GM18873 (cell line): Measurements from ENCODE around the gene UQCC2.

Source experiments
- ATAC-seq: cut with Tn5 transposase; IDR thresholded peaks from one replicate; pipeline ENCODE4 v1.9.1; 2021; ENCODE audit warnings: mild to moderate bottlenecking, moderate library complexity, moderate number of reproducible peaks; ENCODE audit not compliant: unreplicated experiment, low FRiP score

UQCC2 gene

DNA sequence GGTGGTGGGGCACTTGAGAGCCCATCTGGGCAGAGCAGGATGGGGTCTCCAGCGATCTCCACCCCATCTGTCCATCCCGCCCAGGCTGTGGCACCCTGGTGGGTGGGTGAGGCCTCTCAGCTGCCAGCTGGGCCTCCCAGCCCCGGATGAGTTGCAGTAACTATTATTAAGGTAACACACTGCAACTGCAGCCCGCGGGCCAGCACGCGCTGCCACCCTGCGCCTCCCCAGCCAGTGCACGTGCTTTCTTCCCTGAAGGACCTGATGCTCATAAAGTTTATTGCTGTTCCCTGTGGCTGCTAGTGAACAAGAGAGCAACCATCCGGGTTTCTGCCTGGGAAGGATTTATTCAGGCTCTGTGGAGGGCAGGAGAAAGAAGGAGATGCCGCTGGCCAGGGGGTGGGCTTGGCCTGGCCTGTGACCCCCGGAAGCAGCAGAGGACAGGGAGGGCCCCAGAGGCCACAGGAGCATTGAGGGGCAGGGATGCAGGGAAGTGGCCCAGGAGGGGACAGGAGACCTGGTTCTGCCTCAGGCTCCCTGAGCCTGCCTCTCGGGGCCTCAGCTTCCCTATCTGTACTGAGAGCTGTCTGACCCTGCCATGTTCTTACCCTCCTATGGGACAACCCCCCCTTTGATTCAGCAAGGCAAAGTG is 33.5 kb upstream of the UQCC2 start:
- ATAC-seq, result no peak

DNA sequence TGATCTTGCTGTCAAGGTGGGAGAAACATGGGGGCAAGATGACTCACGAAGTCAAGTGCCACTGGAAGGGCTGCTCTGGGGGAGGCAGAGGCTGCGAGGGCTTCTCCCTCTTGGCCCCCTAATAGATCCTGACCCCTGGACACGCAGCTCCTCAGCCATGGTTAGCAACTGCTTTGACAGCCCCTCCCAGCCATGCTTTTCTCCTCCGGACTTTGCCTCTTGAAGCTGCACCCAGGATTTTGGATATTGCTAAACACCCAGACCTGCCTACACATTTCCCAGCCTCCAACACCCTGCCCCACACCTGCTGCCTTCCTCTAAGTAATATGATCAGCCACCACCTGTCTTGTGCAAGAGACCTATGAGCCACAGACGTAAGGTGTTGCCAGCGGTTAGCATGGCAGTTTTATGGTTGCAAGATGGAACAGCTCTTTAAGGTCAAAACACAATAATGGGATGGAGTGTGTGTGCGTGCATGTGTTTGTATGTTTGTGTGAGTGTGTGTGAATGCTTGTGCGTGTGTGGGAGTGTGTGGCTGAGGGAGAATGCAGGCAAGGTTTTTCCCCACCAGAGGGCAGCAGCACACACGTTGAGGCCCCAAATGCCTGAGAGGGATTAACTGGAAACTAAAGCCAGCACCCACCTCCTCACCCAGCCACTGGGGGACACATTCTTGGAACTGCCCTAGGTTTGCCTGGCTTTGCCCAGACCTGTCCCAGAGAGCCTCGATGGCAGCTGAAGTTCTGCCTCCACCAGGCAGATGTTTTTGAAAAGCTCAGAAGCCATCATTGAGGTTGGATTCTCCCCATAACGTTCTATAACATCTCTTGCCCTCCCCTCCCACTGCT is 32.7 kb upstream of the UQCC2 start:
- no peak for ATAC-seq

- ATAC-seq, result no peak
These were observed 31.3 kb upstream of the UQCC2 start for GRCh38 chr6:33742837-33743236.

- ATAC-seq, result no peak
These were observed 30.6 kb upstream of the UQCC2 start for GRCh38 chr6:33742092-33742491.

- no peak for ATAC-seq
These were observed 29.3 kb upstream of the UQCC2 start for GRCh38 chr6:33740794-33741193.

GRCh38 chr6:33740204-33740608 is 28.7 kb upstream of the UQCC2 start:
- no peak for ATAC-seq

DNA sequence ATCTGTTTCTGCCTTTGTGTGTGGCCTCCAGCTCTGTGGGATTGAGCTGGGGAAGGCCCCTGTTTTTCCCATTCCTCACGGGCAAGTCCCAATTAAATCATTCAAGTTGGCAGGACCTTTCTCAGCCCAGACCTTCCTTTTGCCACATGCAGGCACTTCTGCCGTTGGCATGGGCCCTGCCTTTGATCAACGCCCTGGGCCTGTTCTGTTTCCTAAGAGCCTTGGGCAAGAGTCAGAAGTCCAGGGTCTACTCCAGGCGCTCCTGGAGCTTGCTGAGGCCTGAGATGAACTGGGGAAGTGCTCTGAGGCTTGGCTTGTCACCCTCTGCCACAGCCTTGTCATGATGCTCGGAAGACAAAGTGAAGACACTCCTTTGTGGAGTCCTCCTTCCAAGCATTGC is 28.1 kb upstream of the UQCC2 start:
- no peak for ATAC-seq

DNA sequence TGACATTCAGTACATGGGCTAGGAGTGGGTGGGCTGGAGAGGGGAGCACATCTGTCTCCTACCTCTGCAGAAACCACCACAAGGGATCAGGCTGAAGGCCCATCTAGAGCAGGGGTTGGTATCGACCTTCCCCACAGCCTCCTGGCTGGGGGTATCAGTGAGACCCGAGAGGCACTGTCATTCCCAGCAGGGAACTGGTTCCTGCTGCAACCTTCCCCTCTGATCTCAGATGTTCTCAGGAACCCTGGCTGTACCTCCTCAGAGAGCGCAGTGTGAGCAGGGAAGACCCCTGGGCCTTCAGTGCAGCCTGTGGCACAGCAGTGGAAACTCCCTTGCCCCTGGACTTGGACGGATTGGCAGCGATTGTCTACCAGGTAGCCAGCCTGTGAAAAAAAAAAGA is 27.4 kb upstream of the UQCC2 start:
- no peak for ATAC-seq

DNA sequence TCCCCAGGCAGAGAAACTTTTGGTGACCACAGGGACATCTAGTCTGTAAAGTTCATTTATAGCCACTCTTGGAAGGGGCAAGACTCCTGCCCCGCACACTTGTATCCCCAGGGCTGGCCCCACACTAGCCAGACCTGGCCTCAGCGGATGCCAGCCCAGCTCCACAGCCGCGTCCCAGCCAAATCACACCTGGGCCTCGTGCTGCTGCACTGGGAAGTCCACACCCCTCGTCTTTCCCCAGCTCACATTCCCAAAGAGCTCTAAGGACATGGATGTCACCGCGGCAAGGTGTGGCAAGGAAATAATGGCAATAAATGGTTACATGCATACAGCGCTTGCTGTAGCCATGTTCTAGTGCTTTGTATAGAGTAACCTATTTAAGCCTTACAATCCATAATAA is 26.7 kb upstream of the UQCC2 start:
- ATAC-seq, result no peak

- ATAC-seq, result no peak
These were observed 25.9 kb upstream of the UQCC2 start for GRCh38 chr6:33737267-33738026.

DNA sequence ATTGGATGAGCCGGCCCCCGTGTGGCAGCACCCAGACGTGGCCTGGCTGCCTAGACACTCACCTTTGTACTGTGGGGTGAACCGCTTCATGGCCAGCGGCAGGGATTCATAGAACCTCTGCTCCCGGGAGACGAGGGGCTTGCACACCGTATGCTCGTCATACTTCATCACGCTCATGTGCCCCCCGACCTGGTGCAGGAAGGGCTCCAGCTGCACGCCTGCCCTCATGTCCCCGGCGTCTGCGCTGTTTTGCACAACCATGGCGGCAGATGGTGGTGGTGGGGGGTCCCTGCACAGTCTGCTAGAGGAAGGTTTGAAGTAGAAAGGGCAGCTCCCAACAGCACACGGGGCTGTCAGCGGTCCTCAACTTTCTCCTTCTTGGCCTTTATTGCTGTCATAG is 23.7 kb upstream of the UQCC2 start:
- no peak for ATAC-seq

DNA sequence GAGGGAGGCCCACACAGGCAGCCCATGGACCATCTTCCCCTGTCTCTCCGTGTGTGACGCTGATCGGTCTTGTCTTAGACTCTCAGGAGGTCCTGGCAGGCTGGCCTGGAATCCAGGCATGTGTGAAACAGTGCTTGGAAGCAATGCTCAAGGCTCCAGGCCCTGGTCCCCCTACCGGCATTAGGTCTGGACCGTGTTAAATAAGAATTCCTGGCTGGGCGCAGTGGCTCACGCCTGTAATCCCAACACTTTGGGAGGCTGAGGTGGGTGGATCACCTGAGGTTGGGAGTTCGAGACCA is 22.2 kb upstream of the UQCC2 start:
- ATAC-seq, result no peak

DNA sequence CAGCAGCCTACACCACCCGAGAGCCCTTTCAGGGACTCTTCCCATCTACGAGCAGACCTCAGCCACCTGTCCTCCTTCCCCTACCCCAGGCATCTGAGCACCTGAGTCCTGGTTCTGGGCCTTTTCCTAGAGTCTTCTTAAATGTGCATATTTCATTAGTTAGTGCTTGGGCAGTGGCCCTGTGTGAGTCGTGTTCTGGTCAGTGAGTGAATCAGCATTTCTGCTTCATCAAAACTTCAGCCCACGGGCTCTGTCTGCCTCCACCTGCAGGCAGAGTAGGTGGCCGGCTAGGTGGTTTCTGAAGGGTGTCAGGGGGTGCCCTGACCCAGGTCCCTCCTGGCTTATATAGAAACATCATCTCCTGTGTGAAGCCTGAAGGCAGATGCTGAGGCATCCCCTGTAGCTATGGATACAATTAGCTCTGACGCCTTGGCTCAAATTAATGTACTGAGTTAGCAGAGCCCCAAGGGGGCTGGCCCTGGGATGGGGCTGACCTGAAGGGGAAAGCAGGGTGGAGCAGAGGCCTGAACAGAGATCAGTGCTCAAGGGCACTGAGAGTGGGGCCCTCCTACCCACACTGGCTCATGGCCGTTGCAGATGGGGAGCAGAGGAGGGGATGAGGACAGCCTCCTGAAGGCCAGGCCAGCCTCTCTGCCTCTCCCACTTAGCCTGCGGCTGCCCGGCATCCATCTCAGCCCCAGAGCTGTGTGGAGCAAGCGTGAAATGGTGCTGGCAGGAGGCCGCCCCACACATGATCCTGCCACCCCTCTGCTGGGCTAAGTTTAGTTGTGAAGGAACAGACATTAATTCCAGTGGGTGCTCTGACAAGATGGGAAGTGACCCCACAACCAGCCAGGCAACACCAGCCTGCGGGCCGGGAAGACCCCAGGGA is 21.6 kb upstream of the UQCC2 start:
- ATAC-seq, result no peak

DNA sequence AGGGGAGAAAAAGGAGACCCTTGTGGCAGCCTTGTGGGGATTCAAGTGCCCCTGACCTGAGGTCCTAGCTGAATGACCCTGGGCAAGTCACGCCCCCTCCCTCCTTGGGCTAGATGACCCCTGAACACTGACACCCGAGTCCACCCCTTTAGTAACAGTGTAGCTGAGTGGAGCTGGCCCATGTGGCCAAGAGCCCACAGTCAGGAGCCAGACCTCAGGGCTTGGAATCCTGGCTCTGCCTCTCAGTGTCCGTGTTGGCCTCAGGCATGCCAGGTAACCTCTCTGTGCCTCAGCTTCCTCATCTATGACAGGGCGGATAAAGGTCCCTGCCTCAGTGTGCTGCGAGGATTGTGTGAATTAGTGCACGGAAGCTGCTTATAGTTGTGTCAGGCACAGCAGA is 20.9 kb upstream of the UQCC2 start:
- ATAC-seq, result no peak

DNA sequence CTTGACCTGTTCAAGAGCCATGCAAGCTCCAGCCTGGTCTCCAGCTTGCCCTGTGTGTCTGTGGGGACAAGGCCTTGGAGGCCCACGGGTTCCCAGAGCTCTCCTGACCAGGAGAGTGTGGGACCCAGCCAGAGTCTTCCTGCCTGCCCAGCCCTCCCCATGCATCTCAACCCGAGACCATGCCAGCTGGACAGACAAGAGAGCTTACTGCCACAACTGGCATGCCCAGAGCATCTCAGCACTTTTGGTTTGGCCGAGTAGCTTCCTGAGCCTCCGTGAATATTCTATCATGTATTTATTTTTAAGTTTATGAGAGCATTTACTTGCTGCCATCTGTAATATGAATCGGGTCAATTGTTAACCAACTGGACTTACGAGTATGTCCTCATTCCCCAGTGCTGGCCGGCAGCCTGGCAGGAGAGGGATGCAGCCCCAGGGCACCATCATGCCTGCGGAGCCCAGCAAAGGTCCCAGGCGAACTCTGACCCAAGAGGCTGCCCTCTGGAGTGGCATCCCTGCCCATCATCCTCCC is 20.3 kb upstream of the UQCC2 start:
- ATAC-seq, result no peak

DNA sequence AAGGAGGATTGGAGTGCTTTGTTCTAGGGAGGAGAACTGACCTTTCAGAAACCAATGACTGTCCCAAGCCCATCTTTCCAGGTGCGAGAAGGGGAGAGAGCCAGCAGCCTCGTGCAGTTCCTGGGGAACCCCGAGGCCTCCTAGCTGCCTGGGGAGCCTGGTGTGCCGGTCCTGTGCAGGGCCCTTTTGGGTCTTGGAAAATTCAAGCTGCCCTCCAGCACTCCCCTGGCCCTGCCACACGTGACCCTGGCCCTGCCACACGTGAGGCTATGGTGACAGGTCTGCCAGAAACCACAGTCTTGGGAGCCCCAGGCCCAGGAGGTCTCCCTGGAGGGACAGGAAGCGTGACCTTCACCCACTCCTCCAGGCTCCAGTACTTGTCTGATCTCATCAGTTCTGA is 19.5 kb upstream of the UQCC2 start:
- no peak for ATAC-seq

DNA sequence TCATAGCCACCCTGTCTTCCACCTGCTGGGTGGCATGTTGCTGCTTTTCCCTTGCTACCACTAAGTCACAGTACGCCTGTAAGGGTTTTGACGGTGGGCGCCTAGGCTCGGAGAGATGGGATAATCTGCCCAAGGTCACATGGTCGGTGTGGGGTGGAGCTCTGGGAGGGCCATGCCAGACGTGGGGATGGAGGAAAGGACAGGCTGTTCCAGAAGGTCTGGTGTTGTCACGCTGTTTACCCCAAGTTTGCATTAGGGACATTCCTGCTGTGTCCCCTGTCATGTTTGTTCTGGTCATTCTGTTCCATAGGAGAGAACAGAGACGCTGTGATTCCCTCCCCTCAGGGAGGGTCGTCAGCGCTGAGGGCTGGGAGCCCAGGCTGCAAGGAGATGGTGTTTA is 19.1 kb upstream of the UQCC2 start:
- no peak for ATAC-seq

GRCh38 chr6:33729059-33729458 is 17.6 kb upstream of the UQCC2 start:
- no peak for ATAC-seq

- ATAC-seq, result no peak
These were observed 16.9 kb upstream of the UQCC2 start for GRCh38 chr6:33728438-33728837.

GRCh38 chr6:33727932-33728331 is 16.4 kb upstream of the UQCC2 start:
- no peak for ATAC-seq
